ENCODE data around the gene ITPA. TPM values are rescaled to one million over a fixed set of nuclear protein-coding genes. Genes with fewer than 3 reads are reported as not detected.

ITPA gene
- total and polyA plus RNA-seq, 10 of the 15 experiments (the other 5 are each of a cell fraction or from before 2014, with no cell fraction given): 5.5 to 124 (median 66.3) TPM

DNA sequence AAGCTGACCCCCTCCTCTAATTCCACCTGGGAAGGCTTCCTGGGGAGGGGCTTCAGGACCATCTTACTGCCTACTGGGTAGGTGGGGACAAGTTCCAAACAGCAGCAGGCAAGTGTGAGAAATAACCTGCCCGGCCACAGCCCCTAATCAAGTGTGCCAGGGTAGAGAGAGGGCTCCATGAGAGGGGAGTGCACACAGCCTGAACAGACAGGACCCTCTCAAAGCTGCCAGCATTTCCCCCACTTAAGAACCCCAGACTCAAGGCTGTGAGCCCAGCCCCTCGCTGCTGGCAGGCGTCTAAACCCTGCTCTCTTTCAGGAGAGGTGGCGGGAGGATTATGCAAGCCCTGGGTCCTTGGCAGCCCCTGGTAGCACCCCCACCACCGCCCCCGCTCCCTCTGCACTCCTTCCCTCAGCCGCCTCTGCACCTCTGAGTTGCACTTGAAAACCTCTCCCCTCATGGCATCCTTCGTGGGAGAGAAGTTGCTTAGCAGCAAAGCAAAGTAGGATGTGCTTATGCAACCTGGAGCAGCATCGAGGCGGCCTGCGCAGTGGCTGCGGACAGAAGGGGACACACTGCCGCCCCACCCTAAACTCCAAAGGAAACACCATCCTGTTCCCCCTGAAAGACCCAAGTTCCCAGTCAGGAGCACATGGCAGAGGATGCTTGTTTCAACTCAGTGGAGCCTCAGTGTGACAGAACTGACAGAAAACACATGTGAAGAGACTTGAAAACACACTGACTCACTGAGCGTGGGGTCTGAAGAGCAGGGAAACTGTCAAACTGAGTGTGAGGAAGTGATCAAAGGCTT lies 15.3 kb upstream of the ITPA start:
- no peak overlapping the region for H2AFZ ChIP-seq (ENCODE audit: control insufficient read depth, low read depth, low read length)
- no TSS peak for BruUV-seq (replicated peaks)
- RAD21 ChIA-PET (ENCODE audit: unreplicated experiment): interaction anchor here (0.6 kb wide), 1 partner anchor 76 kb away, joined by 3 read pairs; no protein-coding TSS in a partner anchor
- CTCF ChIA-PET: no interaction called here
- H3K9me3 ChIP-seq (replicated peaks; ENCODE audit: control insufficient read depth, insufficient read depth, low read length): no peaks in the 10 kb centered on the region
- WGBS (ENCODE audit: insufficient coverage, insufficient replicate concordance, low lambda C conversion rate, missing lambda C conversion rate): 95% methylated on average over 14 of the region's 14 CpGs
- H3K9ac ChIP-seq (ENCODE audit: control insufficient read depth, insufficient read depth, low read length): no peak overlapping the region
- no peaks in the 10 kb centered on the region for H3K79me2 ChIP-seq (ENCODE audit: control insufficient read depth, insufficient read depth, low read length)
- H3K4me3 ChIP-seq: no peak overlapping the region
- POLR2A ChIA-PET: interaction anchor here (0.7 kb wide), 1 partner anchor 132 kb away, joined by 3 read pairs; no protein-coding TSS in a partner anchor
- no peak overlapping the region for H3K27ac ChIP-seq (ENCODE audit: control insufficient read depth, insufficient read depth)
- ATAC-seq: no peak
- no peaks in the 10 kb centered on the region for H3K27me3 ChIP-seq (replicated peaks in 1 of 2; ENCODE audit: control insufficient read depth in 2 of 2, insufficient read depth in 2 of 2, low read length in 1 of 2)
- intact Hi-C loops (cut with micrococcal nuclease; ENCODE audit: unreplicated experiment): no loop called here
- H3K36me3 ChIP-seq (ENCODE audit: control insufficient read depth in 2 of 2, insufficient read depth in 2 of 2, low read length in 1 of 2): peaks cover 13 to 32% of the 10 kb centered on the region in 2 experiments; a peak in 3 of 4 replicates
- no peak overlapping the region for H3K4me2 ChIP-seq (ENCODE audit: control insufficient read depth, insufficient read depth)
- H3K4me1 ChIP-seq (ENCODE audit: control insufficient read depth, insufficient read depth, low read length): no peaks in the 10 kb centered on the region
- SMC1A ChIA-PET (ENCODE audit: uncharacterized antibody, unreplicated experiment): no interaction called here
- 0 out of 2 replicates have a peak, but pooled peaks cover 2% of the 10 kb centered on the region for H4K20me1 ChIP-seq (ENCODE audit: control insufficient read depth, insufficient read depth)
- FAIRE-seq: no peak
- in situ Hi-C loops (cut with MboI): no loop called here
- DNase-seq (ENCODE audit: low read depth, low spot score): no peak
- TF ChIP-seq, protein P1, sequence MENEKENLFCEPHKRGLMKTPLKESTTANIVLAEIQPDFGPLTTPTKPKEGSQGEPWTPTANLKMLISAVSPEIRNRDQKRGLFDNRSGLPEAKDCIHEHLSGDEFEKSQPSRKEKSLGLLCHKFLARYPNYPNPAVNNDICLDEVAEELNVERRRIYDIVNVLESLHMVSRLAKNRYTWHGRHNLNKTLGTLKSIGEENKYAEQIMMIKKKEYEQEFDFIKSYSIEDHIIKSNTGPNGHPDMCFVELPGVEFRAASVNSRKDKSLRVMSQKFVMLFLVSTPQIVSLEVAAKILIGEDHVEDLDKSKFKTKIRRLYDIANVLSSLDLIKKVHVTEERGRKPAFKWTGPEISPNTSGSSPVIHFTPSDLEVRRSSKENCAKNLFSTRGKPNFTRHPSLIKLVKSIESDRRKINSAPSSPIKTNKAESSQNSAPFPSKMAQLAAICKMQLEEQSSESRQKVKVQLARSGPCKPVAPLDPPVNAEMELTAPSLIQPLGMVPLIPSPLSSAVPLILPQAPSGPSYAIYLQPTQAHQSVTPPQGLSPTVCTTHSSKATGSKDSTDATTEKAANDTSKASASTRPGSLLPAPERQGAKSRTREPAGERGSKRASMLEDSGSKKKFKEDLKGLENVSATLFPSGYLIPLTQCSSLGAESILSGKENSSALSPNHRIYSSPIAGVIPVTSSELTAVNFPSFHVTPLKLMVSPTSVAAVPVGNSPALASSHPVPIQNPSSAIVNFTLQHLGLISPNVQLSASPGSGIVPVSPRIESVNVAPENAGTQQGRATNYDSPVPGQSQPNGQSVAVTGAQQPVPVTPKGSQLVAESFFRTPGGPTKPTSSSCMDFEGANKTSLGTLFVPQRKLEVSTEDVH (IDR thresholded peaks at IDR 0.05; ENCODE audit: low read depth, partially characterized antibody): no peak
- TF ChIP-seq HDAC6 (IDR thresholded peaks at IDR 0.05; ENCODE audit: unreplicated experiment) (no peak), NR2F1 (conservative IDR thresholded peaks at IDR 0.05) (no peak), MTA2 (IDR thresholded peaks at IDR 0.05; ENCODE audit: low read depth) (no peak), BMI1 (IDR thresholded peaks at IDR 0.05; ENCODE audit: borderline replicate concordance) (no peak), ZSCAN29 (IDR thresholded peaks at IDR 0.05) (no peak), ZNF384 (IDR thresholded peaks at IDR 0.05; ENCODE audit: borderline replicate concordance, low read depth, low read length) (no peak), ZBTB4 (CRISPR knock-in tag; IDR thresholded peaks at IDR 0.05) (no peak), DPF2 (IDR thresholded peaks at IDR 0.05) (no peak), ATF2 (IDR thresholded peaks at IDR 0.05; ENCODE audit: low read length) (no peak)
- TF ChIP-seq, protein P2, sequence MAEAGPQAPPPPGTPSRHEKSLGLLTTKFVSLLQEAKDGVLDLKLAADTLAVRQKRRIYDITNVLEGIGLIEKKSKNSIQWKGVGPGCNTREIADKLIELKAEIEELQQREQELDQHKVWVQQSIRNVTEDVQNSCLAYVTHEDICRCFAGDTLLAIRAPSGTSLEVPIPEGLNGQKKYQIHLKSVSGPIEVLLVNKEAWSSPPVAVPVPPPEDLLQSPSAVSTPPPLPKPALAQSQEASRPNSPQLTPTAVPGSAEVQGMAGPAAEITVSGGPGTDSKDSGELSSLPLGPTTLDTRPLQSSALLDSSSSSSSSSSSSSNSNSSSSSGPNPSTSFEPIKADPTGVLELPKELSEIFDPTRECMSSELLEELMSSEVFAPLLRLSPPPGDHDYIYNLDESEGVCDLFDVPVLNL (IDR thresholded peaks at IDR 0.05; ENCODE audit: low read depth, low read length): no peak
